ENCODE measurements around the gene TOP3B. TPM values are rescaled to one million over a fixed set of nuclear protein-coding genes. Genes with fewer than 3 reads are reported as not detected.

Gene TOP3B
- total RNA-seq, 1 experiment from 2014 or later: 29.3 TPM

DNA sequence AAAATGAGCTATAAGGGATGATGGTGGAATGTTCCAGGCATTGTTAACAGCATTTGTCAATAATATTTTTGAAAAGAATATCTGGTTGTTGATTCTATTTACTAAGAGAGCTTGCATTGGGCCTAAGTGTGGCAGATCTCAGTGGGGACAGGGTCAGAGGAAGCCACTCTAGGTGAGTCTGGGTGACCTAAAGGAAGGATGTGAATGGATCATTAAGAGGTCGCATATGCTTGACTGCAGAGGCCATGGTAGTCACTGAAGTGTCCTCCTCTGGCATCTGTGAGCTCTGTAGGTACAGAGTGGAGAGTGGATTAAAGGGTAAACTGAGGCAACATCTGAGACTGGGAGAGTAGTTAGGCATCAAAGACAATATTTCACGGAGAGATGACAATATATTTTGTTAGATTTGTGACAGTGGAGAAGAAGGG, 37.9 kb upstream of the TOP3B start:
- ChIA-PET CTCF (interaction anchor here (0.6 to 0.7 kb wide), 2 partner anchors 41 to 401 kb away, joined by 3 read pairs; no protein-coding TSS in a partner anchor), POLR2A (interaction anchor here (0.5 to 1.0 kb wide), 3 partner anchors 38 to 1171 kb away, joined by 3 read pairs; partner anchors contain the start of gene TOP3B)
- Mint-ChIP-seq H3K36me3 (ENCODE audit: insufficient read depth, unreplicated experiment) (no peaks in the 10 kb centered on the region), H3K4me1 (ENCODE audit: insufficient read depth, unreplicated experiment) (no peaks in the 10 kb centered on the region), H3K4me3 (ENCODE audit: unreplicated experiment) (no peak overlapping the region), H3K9me3 (ENCODE audit: unreplicated experiment) (no peaks in the 10 kb centered on the region), H3K27ac (ENCODE audit: low read depth, unreplicated experiment) (no peak overlapping the region), H3K27me3 (ENCODE audit: insufficient read depth, unreplicated experiment) (peaks cover 17% of the 10 kb centered on the region)
- no TSS peak for BruUV-seq (replicated peaks)
- DNase-seq (ENCODE audit: unreplicated experiment): no peak
- intact Hi-C loops (cut with micrococcal nuclease): no loop called here
- TF ChIP-seq, protein P1, sequence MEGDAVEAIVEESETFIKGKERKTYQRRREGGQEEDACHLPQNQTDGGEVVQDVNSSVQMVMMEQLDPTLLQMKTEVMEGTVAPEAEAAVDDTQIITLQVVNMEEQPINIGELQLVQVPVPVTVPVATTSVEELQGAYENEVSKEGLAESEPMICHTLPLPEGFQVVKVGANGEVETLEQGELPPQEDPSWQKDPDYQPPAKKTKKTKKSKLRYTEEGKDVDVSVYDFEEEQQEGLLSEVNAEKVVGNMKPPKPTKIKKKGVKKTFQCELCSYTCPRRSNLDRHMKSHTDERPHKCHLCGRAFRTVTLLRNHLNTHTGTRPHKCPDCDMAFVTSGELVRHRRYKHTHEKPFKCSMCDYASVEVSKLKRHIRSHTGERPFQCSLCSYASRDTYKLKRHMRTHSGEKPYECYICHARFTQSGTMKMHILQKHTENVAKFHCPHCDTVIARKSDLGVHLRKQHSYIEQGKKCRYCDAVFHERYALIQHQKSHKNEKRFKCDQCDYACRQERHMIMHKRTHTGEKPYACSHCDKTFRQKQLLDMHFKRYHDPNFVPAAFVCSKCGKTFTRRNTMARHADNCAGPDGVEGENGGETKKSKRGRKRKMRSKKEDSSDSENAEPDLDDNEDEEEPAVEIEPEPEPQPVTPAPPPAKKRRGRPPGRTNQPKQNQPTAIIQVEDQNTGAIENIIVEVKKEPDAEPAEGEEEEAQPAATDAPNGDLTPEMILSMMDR (IDR thresholded peaks at IDR 0.05; ENCODE audit: unreplicated experiment): no peak

GRCh38 chr22:22019659-22020424, 37.3 kb upstream of the TOP3B start:
- CTCF ChIA-PET: interaction anchor here (0.6 kb wide), 1 partner anchor 402 kb away, joined by 3 read pairs; no protein-coding TSS in a partner anchor
- BruUV-seq (replicated peaks): no TSS peak
- peaks cover 17% of the 10 kb centered on the region for H3K27me3 Mint-ChIP-seq (ENCODE audit: insufficient read depth, unreplicated experiment)

DNA sequence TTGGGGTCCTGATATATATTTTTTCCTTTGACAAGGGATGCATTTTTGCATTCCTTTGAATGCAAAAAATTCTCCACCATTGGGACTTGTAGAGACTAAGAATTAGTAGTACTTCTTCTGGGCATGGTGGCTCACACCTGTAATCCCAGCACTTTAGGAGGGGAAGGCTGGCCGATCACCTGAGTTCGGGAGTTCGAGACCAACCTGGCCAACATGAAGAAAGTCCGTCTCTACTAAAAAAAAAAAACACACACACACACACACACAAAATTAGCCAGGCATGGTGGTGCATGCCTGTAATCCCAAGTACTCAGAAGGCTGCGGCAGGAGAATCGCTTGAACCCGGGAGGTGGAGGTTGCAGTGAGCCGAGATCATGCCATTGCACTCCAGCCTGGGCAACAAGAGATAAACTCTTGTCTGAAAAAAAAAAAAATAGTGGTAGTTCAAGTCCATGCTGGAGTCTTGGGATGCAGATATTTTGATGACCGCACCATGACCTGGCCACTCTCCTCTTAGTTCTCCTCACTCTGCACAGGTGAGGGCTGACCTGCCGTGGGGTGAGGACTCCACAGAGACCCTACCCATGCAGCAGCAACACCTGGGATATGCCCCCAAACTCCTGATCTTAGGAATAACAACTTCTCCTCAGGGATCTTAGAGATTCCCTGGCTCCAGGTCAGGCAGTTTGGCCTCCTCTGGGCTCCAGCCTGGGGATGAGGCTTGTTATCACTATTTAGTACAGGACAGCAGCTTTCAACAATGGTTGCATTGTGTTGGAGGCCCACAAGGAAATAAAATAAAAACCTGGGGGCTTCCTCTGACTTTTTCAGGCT, 36.5 kb upstream of the TOP3B start:
- intact Hi-C loops (cut with micrococcal nuclease): no loop called here
- CTCF ChIA-PET: no interaction called here
- H3K36me3 Mint-ChIP-seq (ENCODE audit: insufficient read depth, unreplicated experiment): no peaks in the 10 kb centered on the region

More at GRCh38 chr22:22019659-22020424, 37.3 kb upstream of the TOP3B start:
- no peak for DNase-seq (ENCODE audit: unreplicated experiment)
- no peaks in the 10 kb centered on the region for H3K4me1 Mint-ChIP-seq (ENCODE audit: insufficient read depth, unreplicated experiment)
- no peaks in the 10 kb centered on the region for H3K9me3 Mint-ChIP-seq (ENCODE audit: unreplicated experiment)
- H3K27ac Mint-ChIP-seq (ENCODE audit: low read depth, unreplicated experiment): no peak overlapping the region
- H3K4me3 Mint-ChIP-seq (ENCODE audit: unreplicated experiment): no peak overlapping the region
- intact Hi-C loops (cut with micrococcal nuclease): no loop called here
- H3K36me3 Mint-ChIP-seq (ENCODE audit: insufficient read depth, unreplicated experiment): no peaks in the 10 kb centered on the region
- TF ChIP-seq, protein P1 (IDR thresholded peaks at IDR 0.05; ENCODE audit: unreplicated experiment): no peak
- POLR2A ChIA-PET: interaction anchor here (0.5 to 1.0 kb wide), 3 partner anchors 10 to 1170 kb away, joined by 3 to 4 read pairs (median 3); partner anchors contain the start of gene TOP3B

More for the DNA sequence above, 36.5 kb upstream of the TOP3B start:
- H3K27me3 Mint-ChIP-seq (ENCODE audit: insufficient read depth, unreplicated experiment): peaks cover 17% of the 10 kb centered on the region
- TF ChIP-seq, protein P1 (IDR thresholded peaks at IDR 0.05; ENCODE audit: unreplicated experiment): no peak
- POLR2A ChIA-PET: interaction anchor here (0.6 kb wide), 1 partner anchor 11 kb away, joined by 4 read pairs; no protein-coding TSS in a partner anchor
- H3K9me3 Mint-ChIP-seq (ENCODE audit: unreplicated experiment): no peaks in the 10 kb centered on the region
- H3K27ac Mint-ChIP-seq (ENCODE audit: low read depth, unreplicated experiment): no peak overlapping the region
- H3K4me1 Mint-ChIP-seq (ENCODE audit: insufficient read depth, unreplicated experiment): no peaks in the 10 kb centered on the region
- no peak for DNase-seq (ENCODE audit: unreplicated experiment)
- H3K4me3 Mint-ChIP-seq (ENCODE audit: unreplicated experiment): no peak overlapping the region
- BruUV-seq (replicated peaks): no TSS peak

Measured in MCF 10A (cell line).